ENCODE data around the gene NGF. TPM values are rescaled to one million over a fixed set of nuclear protein-coding genes. Genes with fewer than 3 reads are reported as not detected.
"Not testable (repeated sequence)": the region's sequence is repeated elsewhere in the genome, so short reads cannot be mapped to it uniquely, and the experiment has no call there.

The NGF gene
- total RNA-seq: 1 to 10 TPM in 1 of 3 donors, under 1 TPM in 2; 0.29 to 1.6 (median 0.39) TPM
- long read RNA-seq, donor 1, partial matches to known transcripts: 0 of 1 reads
- long read RNA-seq, donor 1, other reads (novel, unspliced or antisense): 1 of 1 reads
- long read RNA-seq, donor 2, partial matches to known transcripts: 0 of 1 reads
- long read RNA-seq, donor 2, other reads (novel, unspliced or antisense): 0 of 1 reads

DNA sequence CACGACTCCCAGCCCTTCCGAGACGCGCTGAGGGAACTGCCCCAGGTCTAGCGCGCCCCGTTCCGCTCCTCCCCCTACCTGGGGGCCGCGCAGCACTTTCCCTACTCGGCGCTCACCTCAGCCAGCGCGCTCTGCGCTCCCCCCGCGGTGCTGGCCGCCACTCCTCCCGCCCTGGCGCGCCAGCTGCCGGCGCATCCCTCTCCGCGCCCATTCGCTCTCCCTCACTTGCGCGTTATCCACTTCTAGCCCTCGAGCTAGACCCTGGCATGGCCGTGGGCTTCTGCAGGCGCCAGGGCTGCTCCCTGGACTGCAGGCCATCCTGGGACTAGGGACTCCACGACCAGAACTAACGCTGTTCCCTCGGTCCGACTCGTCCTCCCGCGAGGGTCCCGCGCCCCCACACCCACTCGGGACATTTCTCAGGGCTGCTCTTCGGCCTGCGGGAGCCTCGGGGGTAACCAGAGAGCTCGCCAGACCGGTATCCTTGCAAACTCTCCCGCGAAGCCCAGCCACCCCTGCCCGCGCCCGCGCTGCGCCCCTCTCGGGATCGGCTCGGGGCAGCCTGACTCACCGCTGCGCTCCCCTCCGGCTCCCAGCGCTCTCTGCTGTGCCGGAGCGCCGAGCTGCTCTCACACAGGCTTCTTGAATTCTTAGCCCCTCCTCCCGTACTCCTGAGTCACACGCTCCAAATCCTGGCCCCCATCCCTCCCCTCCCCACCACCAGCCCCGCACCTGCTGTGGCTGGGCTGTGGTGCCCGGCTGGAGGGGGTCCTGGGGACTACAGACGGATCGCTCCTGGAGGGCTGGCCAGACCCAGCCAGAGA, at the start of gene NGF:
Gene NGF (minus strand): TSS at position 617 of the 824 bp plus-strand sequence. CDS start 51,454 bp downstream, outside the sequence.
- Histone ChIP-seq H3K36me3 (ENCODE audit: low read depth) (no peaks in the 10 kb centered on the region), H3K4me1 (ENCODE audit: low read depth) (peaks cover 3% of the 10 kb centered on the region), H3K9me3 (no peaks in the 10 kb centered on the region), H3K4me3 (no peak within 1 kb of the TSS)
- intact Hi-C loops (cut with DNase I, micrococcal nuclease): no loop called here
- TF ChIP-seq, protein P1, sequence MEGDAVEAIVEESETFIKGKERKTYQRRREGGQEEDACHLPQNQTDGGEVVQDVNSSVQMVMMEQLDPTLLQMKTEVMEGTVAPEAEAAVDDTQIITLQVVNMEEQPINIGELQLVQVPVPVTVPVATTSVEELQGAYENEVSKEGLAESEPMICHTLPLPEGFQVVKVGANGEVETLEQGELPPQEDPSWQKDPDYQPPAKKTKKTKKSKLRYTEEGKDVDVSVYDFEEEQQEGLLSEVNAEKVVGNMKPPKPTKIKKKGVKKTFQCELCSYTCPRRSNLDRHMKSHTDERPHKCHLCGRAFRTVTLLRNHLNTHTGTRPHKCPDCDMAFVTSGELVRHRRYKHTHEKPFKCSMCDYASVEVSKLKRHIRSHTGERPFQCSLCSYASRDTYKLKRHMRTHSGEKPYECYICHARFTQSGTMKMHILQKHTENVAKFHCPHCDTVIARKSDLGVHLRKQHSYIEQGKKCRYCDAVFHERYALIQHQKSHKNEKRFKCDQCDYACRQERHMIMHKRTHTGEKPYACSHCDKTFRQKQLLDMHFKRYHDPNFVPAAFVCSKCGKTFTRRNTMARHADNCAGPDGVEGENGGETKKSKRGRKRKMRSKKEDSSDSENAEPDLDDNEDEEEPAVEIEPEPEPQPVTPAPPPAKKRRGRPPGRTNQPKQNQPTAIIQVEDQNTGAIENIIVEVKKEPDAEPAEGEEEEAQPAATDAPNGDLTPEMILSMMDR (IDR thresholded peaks at IDR 0.05): no peak
- DNase-seq: peak in 1 of 3 donors; percentile 49
- ATAC-seq: peak; percentile 66

DNA sequence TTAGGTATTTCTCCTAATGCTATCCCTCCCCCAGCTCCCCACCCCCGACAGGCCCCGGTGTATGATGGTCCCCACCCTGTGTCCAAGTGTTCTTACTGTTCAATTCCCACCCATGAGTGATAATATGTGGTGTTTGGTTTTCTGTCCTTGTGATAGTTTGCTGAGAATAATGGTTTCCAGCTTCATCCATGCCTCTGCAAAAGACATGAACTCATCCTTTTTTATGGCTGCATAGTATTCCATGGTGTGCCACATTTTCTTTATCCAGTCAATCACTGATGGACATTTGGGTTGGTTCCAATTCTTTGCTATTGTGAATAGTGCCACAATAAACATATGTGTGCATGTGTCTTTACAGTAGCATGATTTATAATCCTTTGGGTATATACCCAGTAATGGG, 45.4 kb upstream of the NGF start:
- DNase-seq; intact Hi-C loops (cut with DNase I, micrococcal nuclease); H3K4me1 ChIP-seq (ENCODE audit: low read depth); ATAC-seq; H3K36me3 ChIP-seq (ENCODE audit: low read depth); H3K4me3 ChIP-seq; H3K9me3 ChIP-seq: not testable (repeated sequence)

DNA sequence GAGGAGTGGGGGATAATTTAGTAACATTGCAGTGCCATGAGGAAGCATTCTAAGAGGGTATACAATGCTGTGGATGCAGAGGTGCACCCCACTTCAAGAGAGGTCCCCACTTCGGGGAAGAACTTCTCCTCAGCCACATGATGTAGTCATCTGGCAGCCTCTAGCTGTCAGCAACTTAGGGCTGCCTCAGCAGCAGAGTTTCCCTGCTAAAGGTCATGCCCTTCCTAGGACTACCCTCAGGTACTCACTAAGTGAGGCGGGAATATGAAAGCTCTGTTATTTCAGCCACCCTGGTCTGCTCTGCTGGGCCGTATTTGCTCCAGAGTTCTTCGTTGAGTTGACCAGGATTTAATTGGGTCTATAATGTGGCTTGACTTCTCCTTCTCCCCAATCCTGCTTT, 41.9 kb upstream of the NGF start:
- ATAC-seq: no peak
- TF ChIP-seq, protein P1 (IDR thresholded peaks at IDR 0.05): no peak
- Histone ChIP-seq H3K4me1 (ENCODE audit: low read depth) (no peaks in the 10 kb centered on the region), H3K4me3 (no peak overlapping the region), H3K36me3 (ENCODE audit: low read depth) (no peaks in the 10 kb centered on the region), H3K9me3 (no peaks in the 10 kb centered on the region)
- DNase-seq: no peak
- intact Hi-C loops (cut with DNase I, micrococcal nuclease): no loop called here

DNA sequence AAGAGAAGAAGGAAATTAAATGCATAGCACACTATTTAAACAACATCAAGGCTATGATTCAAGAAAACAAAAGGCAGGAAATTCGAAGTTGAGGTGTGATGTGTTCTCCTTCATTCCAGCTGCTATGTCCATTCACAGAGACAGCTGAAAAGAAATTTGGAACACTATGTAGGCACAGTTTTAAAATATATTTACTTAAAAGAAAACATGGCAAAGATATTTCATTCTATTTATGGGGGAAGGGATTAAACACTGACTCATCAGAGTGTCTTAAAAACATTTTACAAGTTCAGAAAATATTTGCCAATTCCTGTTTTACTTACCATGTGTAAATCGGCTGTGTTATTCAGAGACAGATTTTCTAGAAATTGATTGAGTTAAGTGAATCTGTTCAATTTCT, 39.4 kb upstream of the NGF start:
- ATAC-seq (no peak), DNase-seq (no peak)
- Histone ChIP-seq H3K4me3 (no peak overlapping the region), H3K9me3 (no peaks in the 10 kb centered on the region), H3K4me1 (ENCODE audit: low read depth) (no peaks in the 10 kb centered on the region), H3K36me3 (ENCODE audit: low read depth) (no peaks in the 10 kb centered on the region)
- TF ChIP-seq, protein P1 (IDR thresholded peaks at IDR 0.05): no peak
- intact Hi-C loops (cut with DNase I, micrococcal nuclease): no loop called here

DNA sequence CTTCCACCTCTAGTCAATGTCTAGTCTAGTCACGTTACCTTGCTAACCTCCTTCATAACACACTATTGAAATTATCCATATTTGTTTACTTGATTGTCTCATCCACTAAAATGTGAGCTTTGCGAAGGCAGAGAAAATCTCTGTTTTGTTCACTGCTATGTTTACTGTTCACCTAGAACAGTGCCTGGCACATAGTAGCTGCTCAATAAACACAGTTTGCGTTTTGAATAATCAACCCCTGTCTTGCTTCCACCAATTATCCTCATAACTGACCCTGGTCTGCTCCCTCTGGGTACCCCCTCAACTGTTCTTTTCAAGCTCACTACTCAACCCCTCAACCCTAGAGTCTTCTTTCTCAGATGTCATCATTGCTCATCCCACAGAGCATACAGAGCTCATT, 36.5 kb upstream of the NGF start:
- intact Hi-C loops (cut with DNase I, micrococcal nuclease): no loop called here
- DNase-seq (no peak), ATAC-seq (no peak)
- TF ChIP-seq, protein P1 (IDR thresholded peaks at IDR 0.05): no peak
- no peaks in the 10 kb centered on the region for H3K4me1 ChIP-seq (ENCODE audit: low read depth)
- no peaks in the 10 kb centered on the region for H3K36me3 ChIP-seq (ENCODE audit: low read depth)
- no peak overlapping the region for H3K4me3 ChIP-seq
- H3K9me3 ChIP-seq: no peaks in the 10 kb centered on the region

DNA sequence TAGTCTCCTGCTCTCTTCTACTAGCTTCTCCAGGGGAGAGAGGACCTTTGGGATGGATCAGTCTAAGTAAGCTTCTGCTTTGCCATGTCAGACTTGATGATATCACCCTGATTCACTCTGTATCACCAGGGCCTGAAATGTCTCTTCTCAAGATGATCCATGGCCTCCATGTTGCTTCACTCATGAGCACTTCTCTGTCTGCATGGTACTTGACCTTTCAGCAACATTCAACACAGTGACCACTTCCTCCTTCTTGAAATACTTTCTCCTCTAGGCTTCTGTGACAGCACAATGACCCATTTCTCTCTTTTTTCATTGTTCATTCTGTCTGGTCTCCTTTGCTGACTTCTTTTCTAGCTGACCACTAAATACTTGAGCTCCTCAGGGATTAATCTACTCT, 35.3 kb upstream of the NGF start:
- TF ChIP-seq, protein P1 (IDR thresholded peaks at IDR 0.05): no peak
- no peaks in the 10 kb centered on the region for H3K4me1 ChIP-seq (ENCODE audit: low read depth)

More for the DNA sequence above, 35.3 kb upstream of the NGF start:
- no peak overlapping the region for H3K4me3 ChIP-seq
- intact Hi-C loops (cut with DNase I, micrococcal nuclease): no loop called here
- ATAC-seq (no peak), DNase-seq (no peak)
- no peaks in the 10 kb centered on the region for H3K36me3 ChIP-seq (ENCODE audit: low read depth)
- no peaks in the 10 kb centered on the region for H3K9me3 ChIP-seq

Data from mucosa of descending colon (tissue), 3 donors.